H1 (cell line): ENCODE data around the gene TEAD1. TPM values are rescaled to one million over a fixed set of nuclear protein-coding genes. Genes with fewer than 3 reads are reported as not detected.

ENCODE experiments used
- CTCF ChIA-PET: fragments of 300-600 bp; sonication (Branson Sonifier 250); formaldehyde crosslinking; loops from one replicate; lab custom pipeline; 2021; ENCODE audit not compliant: partially characterized antibody; lab: Charles Lee
- POLR2A ChIA-PET: fragments of 300-600 bp; sonication (Branson Sonifier 250); formaldehyde crosslinking; loops from one replicate; lab custom pipeline; 2021; ENCODE audit warnings: inconsistent platforms; ENCODE audit not compliant: partially characterized antibody; lab: Charles Lee
- DNase-seq, 2 experiments: peaks; one replicate each; pipeline versions ENCODE4 v3.0.0 to v3.0.0-alpha.2; 2010 to 2022; ENCODE audit warnings: low spot score in 2 of 2, low read depth in 1 of 2, mixed read lengths in 1 of 2
- FAIRE-seq: peaks from 2 replicates; lab custom pipeline; 2011; peaks lifted over from hg19 to GRCh38; lab: Jason Lieb, UNC
- H2AFZ ChIP-seq: 2 replicates; pipeline ENCODE4 v1.8.1; 2012; ENCODE audit warnings: low read length, inconsistent platforms
- H2AK5ac ChIP-seq: 2 replicates; pipeline ENCODE4 v1.6.1; 2013; ENCODE audit warnings: low read depth, low read length
- H2BK120ac ChIP-seq: replicated peaks from 2 replicates; pipeline ENCODE3; 2013; ENCODE audit warnings: low read depth, low read length, inconsistent platforms
- H2BK12ac ChIP-seq: 2 replicates; pipeline ENCODE4 v1.6.1; 2013; ENCODE audit warnings: low read depth, low read length
- H2BK15ac ChIP-seq: 2 replicates; pipeline ENCODE4 v1.6.1; 2013; ENCODE audit warnings: low read length
- H2BK20ac ChIP-seq: 2 replicates; pipeline ENCODE4 v1.6.1; 2013; ENCODE audit warnings: low read length
- H2BK5ac ChIP-seq: 2 replicates; pipeline ENCODE4 v1.6.1; 2013; ENCODE audit warnings: low read depth, low read length
- H3K14ac ChIP-seq: 2 replicates; pipeline ENCODE4 v1.6.1; 2013; ENCODE audit warnings: inconsistent platforms; ENCODE audit not compliant: insufficient read length
- H3K18ac ChIP-seq: 2 replicates; pipeline ENCODE4 v1.6.1; 2013; ENCODE audit warnings: low read length; ENCODE audit errors: extremely low read depth
- H3K23ac ChIP-seq: 2 replicates; pipeline ENCODE4 v1.6.1; 2013; ENCODE audit warnings: inconsistent platforms; ENCODE audit not compliant: insufficient read length
- H3K23me2 ChIP-seq: 2 replicates; pipeline ENCODE4 v1.6.1; 2013; ENCODE audit warnings: low read depth, low read length
- H3K27ac ChIP-seq: 2 replicates; pipeline ENCODE4 v1.6.1; 2011; ENCODE audit warnings: low read depth, low read length, inconsistent platforms
- H3K27me3 ChIP-seq, 4 experiments: replicated peaks in 1 of 4; 1 replicate in 1 of 4; 2 replicates in 3 of 4; pipeline versions ENCODE4 v1.6.1 to v1.8.1; 2011 to 2013; ENCODE audit warnings: low read length in 3 of 4, mild to moderate bottlenecking in 3 of 4, inconsistent platforms in 2 of 4, mixed read lengths in 2 of 4, moderate library complexity in 1 of 4; ENCODE audit not compliant: control insufficient read depth in 3 of 4, insufficient read depth in 3 of 4; ENCODE audit errors: extremely low read depth in 1 of 4
- H3K36me3 ChIP-seq, 4 experiments: 2 replicates each; pipeline versions ENCODE4 v1.6.1 to v1.8.1; 2011 to 2013; ENCODE audit warnings: mild to moderate bottlenecking in 4 of 4, low read length in 3 of 4, moderate library complexity in 2 of 4, control low read depth in 1 of 4, inconsistent platforms in 1 of 4; ENCODE audit not compliant: insufficient read depth in 4 of 4, control insufficient read depth in 2 of 4
- H3K4ac ChIP-seq: replicated peaks from 2 replicates; pipeline ENCODE3; 2013; ENCODE audit warnings: low read length, low read depth, mixed read lengths, inconsistent platforms; ENCODE audit not compliant: insufficient read length
- H3K4me1 ChIP-seq, 4 experiments: replicated peaks in 1 of 4; 1 replicate in 1 of 4; 2 replicates in 3 of 4; pipeline versions ENCODE4 v1.6.1 to v1.8.1; 2011 to 2013; ENCODE audit warnings: low read length in 3 of 4, inconsistent platforms in 2 of 4, mixed read lengths in 1 of 4; ENCODE audit not compliant: insufficient read depth in 4 of 4, control insufficient read depth in 3 of 4
- H3K4me2 ChIP-seq, 2 experiments: 2 replicates each; pipeline versions ENCODE4 v1.6.1 to v1.8.1; 2011 to 2013; ENCODE audit warnings: low read depth in 2 of 2, low read length in 2 of 2, control low read depth in 1 of 2, inconsistent platforms in 1 of 2, mild to moderate bottlenecking in 1 of 2; ENCODE audit not compliant: insufficient read depth in 1 of 2
- H3K4me3 ChIP-seq, 4 experiments: fragments of 200-600, 300-600 bp in 1 of 4; sonication (generic), shearing (Covaris generic), sonication (Bioruptor Twin) in 1 of 4; 2 replicates each; pipeline versions ENCODE4 v1.5.1 to v1.8.1; 2011 to 2016; ENCODE audit warnings: low read length in 4 of 4, low read depth in 3 of 4, control low read depth in 2 of 4, inconsistent platforms in 2 of 4, mild to moderate bottlenecking in 2 of 4, mixed read lengths in 1 of 4, moderate library complexity in 1 of 4; ENCODE audit not compliant: insufficient read depth in 2 of 4; ENCODE audit errors: extremely low read depth in 1 of 4
- H3K56ac ChIP-seq: replicated peaks from 2 replicates; pipeline ENCODE3; 2013; ENCODE audit warnings: low read depth, mild to moderate bottlenecking, mixed read lengths, low read length, inconsistent platforms; ENCODE audit not compliant: insufficient read length
- H3K79me1 ChIP-seq: 2 replicates; pipeline ENCODE4 v1.6.1; 2013; ENCODE audit warnings: low read depth, low read length, control low read depth
- H3K79me2 ChIP-seq, 2 experiments: 2 replicates each; pipeline versions ENCODE4 v1.6.1 to v1.8.1; 2012 to 2013; ENCODE audit warnings: low read length in 2 of 2, mild to moderate bottlenecking in 2 of 2, inconsistent platforms in 1 of 2; ENCODE audit not compliant: insufficient read depth in 2 of 2, control insufficient read depth in 1 of 2
- H3K9ac ChIP-seq, 4 experiments: replicated peaks in 1 of 4; 1 replicate in 1 of 4; 2 replicates in 3 of 4; pipeline versions ENCODE4 v1.6.1 to v1.8.1; 2011 to 2013; ENCODE audit warnings: low read depth in 3 of 4, low read length in 3 of 4, control low read depth in 2 of 4, mild to moderate bottlenecking in 2 of 4, moderate library complexity in 2 of 4, inconsistent platforms in 1 of 4; ENCODE audit errors: extremely low read depth in 1 of 4
- H3K9me3 ChIP-seq, 2 experiments: 2 replicates each; pipeline versions ENCODE4 v1.6.1 to v1.8.1; 2012 to 2013; ENCODE audit warnings: mild to moderate bottlenecking in 2 of 2, moderate library complexity in 2 of 2, control low read depth in 1 of 2, inconsistent platforms in 1 of 2, low read depth in 1 of 2, low read length in 1 of 2, mixed read lengths in 1 of 2; ENCODE audit not compliant: insufficient read depth in 2 of 2
- H4K20me1 ChIP-seq, 2 experiments: replicated peaks in 1 of 2; 2 replicates each; pipeline versions ENCODE3 to v1.8.1; 2011 to 2013; ENCODE audit warnings: inconsistent platforms in 2 of 2, low read length in 2 of 2, mild to moderate bottlenecking in 1 of 2; ENCODE audit not compliant: insufficient read depth in 2 of 2, control insufficient read depth in 1 of 2
- H4K5ac ChIP-seq: 2 replicates; pipeline ENCODE4 v1.6.1; 2013; ENCODE audit warnings: low read length, low read depth, mixed read lengths, inconsistent platforms; ENCODE audit not compliant: insufficient read length
- H4K8ac ChIP-seq: 2 replicates; pipeline ENCODE4 v1.8.0; 2013; ENCODE audit warnings: mild to moderate bottlenecking, moderate library complexity, low read length, inconsistent platforms; ENCODE audit not compliant: insufficient read depth; ENCODE audit errors: extremely low read depth
- H4K91ac ChIP-seq: replicated peaks from 2 replicates; pipeline ENCODE3; 2013; ENCODE audit warnings: low read length, mixed read lengths, inconsistent platforms; ENCODE audit not compliant: insufficient read length
- RFX5 ChIP-seq: IDR thresholded peaks from 2 replicates; pipeline ENCODE4 v1.6.1; 2011; ENCODE audit warnings: low read depth, low read length, improper control_type of control experiment, borderline replicate concordance
- WGBS, 2 experiments: shearing (Covaris generic) in 1 of 2; methylation state at CpG; one replicate each; pipeline versions ENCODE4 v1.1.6 to v1.1.7; 2013 to 2015; ENCODE audit warnings: low lambda C conversion rate in 2 of 2, mixed read lengths in 2 of 2, inconsistent platforms in 1 of 2, low coverage in 1 of 2, missing lambda C conversion rate in 1 of 2; ENCODE audit not compliant: insufficient replicate concordance in 2 of 2, insufficient coverage in 1 of 2, insufficient read length in 1 of 2; ENCODE audit errors: extremely low coverage in 1 of 2, missing lambda C conversion rate in 1 of 2; 5-methylcytosine and 5-hydroxymethylcytosine counted together
- polyA plus RNA-seq, 7 experiments: library from polyadenylated mRNA; depleted of rRNA in 3 of 7; stranded (reverse) in 5 of 7; unstranded in 2 of 7; fragments of >200 nt in 5 of 7; fragments of 200-250 nt in 2 of 7; gene quantifications; 1 replicate in 5 of 7; 2 replicates in 1 of 7; 4 replicates in 1 of 7; pipeline versions ENCODE4 v1.2.1 to v1.2.3, GENCODE V29; 2011 to 2013; ENCODE audit warnings: missing spikeins in 2 of 7, mixed read lengths in 2 of 7
- total RNA-seq: library from RNA; stranded (reverse); fragmentation: NEBNext Ultra II Directional; extraction: Animal tissue kit (Norgen Biotek cat#: 25700); gene quantifications from 2 replicates; pipeline ENCODE4 v1.2.1, GENCODE V29; 2021

Gene TEAD1
- total and polyA plus RNA-seq, 2 of the 8 experiments (the other 6 are each of a cell fraction or from before 2014, with no cell fraction given), result 15.6 to 67.4 TPM

- Histone ChIP-seq H3K27me3 (no peaks in the 10 kb centered on the region), H3K27ac (no peak overlapping the region), H2BK120ac (no peak overlapping the region), H3K4me2 (no peak overlapping the region), H3K4ac (no peak overlapping the region), H2BK20ac (no peak overlapping the region), H4K8ac (no peak overlapping the region), H2BK15ac (no peak overlapping the region), H3K23me2 (no peaks in the 10 kb centered on the region), H4K20me1 (peaks cover 3 to 4% of the 10 kb centered on the region in 2 experiments), H3K79me2 (peaks cover 0 to 62% of the 10 kb centered on the region in 2 experiments; a peak in 2 of 4 replicates), H3K18ac (no peak overlapping the region), H3K4me1 (peaks cover 0 to 5% (median 1%) of the 10 kb centered on the region in 4 experiments; a peak in 4 of 7 replicates), H2AK5ac (no peak overlapping the region; the same call in 1 of the 2 replicates), H4K91ac (no peak overlapping the region), H3K4me3 (no peak overlapping the region)
- no peak for FAIRE-seq
- WGBS, 2 experiments, result 88% methylated on average over 5 of the region's 5 CpGs; no CpG with 5 or more reads in 1 of the 2 experiments
- TF ChIP-seq RFX5, result no peak
- TF ChIP-seq, all 59 proteins: peak for 0
- Histone ChIP-seq H2BK5ac (no peak overlapping the region), H2AFZ (no peak overlapping the region), H3K9ac (no peak overlapping the region), H3K56ac (no peak overlapping the region), H3K79me1 (peaks cover 8% of the 10 kb centered on the region), H3K9me3 (no peaks in the 10 kb centered on the region), H3K23ac (no peak overlapping the region), H3K36me3 (no peaks in the 10 kb centered on the region; a peak in 1 of 8 replicates), H2BK12ac (no peak overlapping the region), H3K14ac (no peak overlapping the region), H4K5ac (no peak overlapping the region)
- POLR2A ChIA-PET, result no interaction called here
- CTCF ChIA-PET, result interaction anchor here (1.2 to 2.3 kb wide), 4 partner anchors 9 to 92 kb away, joined by 3 to 7 read pairs (median 4); no protein-coding TSS in a partner anchor
- no peak for DNase-seq
Measured at GRCh38 chr11:12777208-12777874, 103.1 kb downstream of the TEAD1 start.
